ENCODE measurements around the gene EIF2S3.

- TF ChIP-seq CTCF (IDR thresholded peaks at IDR 0.05; ENCODE audit: poor library complexity, severe bottlenecking) (no peak), POLR2AphosphoS5 (IDR thresholded peaks at IDR 0.05) (no peak), EP300 (conservative IDR thresholded peaks at IDR 0.05; ENCODE audit: poor library complexity, severe bottlenecking) (no peak), REST (IDR thresholded peaks at IDR 0.05; ENCODE audit: borderline replicate concordance) (no peak), TAF1 (IDR thresholded peaks at IDR 0.05; ENCODE audit: low read depth) (no peak), MXI1 (conservative IDR thresholded peaks at IDR 0.05; ENCODE audit: poor library complexity, severe bottlenecking) (no peak), SMC3 (conservative IDR thresholded peaks at IDR 0.05; ENCODE audit: poor library complexity) (no peak), EZH2 (IDR thresholded peaks at IDR 0.05; ENCODE audit: borderline replicate concordance, insufficient read depth, low read length, poor library complexity, severe bottlenecking) (no peak), RAD21 (conservative IDR thresholded peaks at IDR 0.05) (no peak)
Observed at GRCh38 chrX:24012266-24012665, 42.5 kb upstream of the EIF2S3 start.
